CD1c-positive myeloid dendritic cell (primary cell): ENCODE results near the gene FAM222A.

Experiments
- DNase-seq: peaks from one replicate; pipeline ENCODE4 v3.0.0-alpha.2; 2016; ENCODE audit errors: extremely low spot score

The FAM222A gene

DNA sequence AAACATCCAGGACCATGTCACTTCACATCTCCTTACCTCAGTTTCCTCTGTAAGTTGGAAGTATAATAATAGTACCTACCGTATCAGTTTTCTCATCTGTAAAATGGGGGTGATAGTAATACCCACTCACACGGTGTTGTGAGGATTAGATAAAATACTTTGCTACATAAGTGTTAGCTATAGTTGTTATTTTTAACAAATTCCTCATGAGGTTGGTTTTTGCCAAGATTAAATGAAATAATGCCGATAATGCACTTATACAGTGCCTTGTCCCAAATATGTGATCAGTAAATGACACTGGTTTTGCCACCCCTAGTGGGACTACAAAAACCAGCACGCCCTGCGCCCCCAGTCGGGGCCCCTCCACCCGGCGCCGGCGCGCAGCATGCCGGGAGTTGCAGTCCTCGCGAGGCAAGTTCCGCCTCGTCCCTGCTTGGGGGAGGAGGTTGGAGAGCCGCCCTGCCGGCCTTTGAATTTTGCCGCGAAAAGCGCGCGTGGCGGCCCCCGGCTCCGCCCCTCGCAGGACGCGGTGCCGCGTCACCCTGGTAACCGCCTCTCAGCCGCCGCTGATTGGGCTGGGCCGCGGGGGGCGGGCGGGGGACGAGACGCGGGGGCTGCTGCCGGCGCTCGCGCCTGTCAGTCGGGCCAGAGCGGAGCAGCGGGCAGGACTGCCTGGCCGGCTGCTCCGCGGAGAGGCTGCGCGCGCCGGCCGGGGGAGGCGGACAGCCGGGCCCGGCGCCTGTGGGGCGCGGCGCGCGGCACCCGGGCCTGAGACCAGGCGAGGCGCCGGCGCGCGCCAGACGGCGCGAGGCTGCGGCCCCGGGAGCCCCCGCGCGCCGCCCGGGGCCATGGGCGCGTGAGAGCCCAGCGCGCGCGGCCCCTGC lies at the start of gene FAM222A:
FAM222A (plus strand) TSS at position 639 of the 884 bp plus-strand sequence. CDS start 30,322 bp downstream, outside the sequence.
- DNase-seq, result peak; percentile 99

DNA sequence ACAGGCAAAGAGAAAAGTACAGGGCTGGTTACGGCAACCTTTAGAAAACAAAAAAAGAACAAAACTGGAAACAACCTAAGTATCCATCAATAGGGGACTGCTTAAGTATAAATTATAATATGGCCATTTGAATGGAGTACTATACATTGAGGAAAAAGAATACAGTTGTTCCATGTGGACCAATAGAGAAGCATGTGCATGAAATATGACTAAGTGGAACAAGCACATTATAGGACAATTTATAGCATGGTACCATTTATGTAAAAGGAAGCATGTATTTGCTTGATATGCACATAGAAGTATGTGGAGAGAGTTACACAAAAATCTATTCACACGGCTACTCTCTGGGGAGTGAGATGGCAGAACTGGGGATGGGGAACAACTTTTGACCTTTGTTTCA lies 49.2 kb upstream of the FAM222A start:
- no peak for DNase-seq

DNA sequence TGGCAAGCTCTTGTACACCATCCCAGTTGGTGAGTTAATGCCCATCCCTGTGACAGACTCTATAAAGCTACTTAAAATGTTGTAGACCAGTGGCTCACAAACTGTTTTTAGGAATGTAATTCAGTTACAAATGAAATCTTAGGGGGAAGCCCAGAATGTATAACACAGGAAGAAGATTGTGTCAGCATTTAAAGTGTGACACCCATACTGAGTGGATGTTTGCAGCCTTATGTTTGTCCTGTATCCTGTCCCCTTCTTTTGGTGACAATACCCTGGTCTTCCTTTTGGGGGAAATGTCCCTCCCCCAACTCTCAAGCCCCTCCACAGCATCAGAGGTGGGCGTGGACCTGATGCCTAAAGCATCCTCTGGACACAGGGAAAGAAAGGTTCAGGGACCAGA lies 47.6 kb upstream of the FAM222A start:
- DNase-seq, result no peak

DNA sequence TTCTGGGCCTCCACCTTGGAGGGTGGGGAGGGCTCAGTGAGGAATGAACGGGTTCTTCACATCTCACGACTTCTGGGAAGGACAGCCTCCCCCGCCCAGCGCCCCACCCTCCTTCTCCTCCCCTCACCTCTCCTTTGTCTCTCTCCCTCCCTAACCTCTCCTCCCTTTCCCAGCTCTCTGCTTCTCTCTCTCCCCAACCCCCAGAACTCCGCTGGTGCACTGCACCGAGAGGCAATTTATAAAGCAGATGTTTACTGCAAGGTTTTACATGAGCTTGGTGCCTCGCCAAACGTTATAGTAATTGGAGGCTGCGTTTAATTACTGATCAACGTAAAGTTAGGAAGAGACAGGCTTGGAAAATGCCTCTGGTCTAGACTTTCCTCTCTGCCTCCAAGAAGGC lies 42.9 kb upstream of the FAM222A start:
- DNase-seq, result no peak

DNA sequence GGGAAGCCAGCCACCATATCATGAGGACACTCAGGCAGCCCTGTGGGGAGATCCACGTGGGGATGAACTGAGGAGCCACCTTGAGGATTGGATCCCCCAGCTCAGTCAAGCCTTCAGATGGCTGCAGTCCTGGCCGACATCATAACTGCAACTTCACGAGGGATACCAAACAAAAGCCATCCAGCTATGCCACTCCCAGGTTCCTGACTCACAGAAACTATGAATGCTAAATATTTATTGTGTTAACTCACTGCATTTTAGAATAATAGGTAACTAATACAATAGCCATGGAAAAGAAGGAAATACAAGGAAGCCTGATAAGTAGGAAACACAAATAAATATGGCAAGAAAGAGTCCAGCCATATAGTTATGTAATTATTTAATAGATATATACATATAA lies 42.1 kb upstream of the FAM222A start:
- DNase-seq, result no peak

DNA sequence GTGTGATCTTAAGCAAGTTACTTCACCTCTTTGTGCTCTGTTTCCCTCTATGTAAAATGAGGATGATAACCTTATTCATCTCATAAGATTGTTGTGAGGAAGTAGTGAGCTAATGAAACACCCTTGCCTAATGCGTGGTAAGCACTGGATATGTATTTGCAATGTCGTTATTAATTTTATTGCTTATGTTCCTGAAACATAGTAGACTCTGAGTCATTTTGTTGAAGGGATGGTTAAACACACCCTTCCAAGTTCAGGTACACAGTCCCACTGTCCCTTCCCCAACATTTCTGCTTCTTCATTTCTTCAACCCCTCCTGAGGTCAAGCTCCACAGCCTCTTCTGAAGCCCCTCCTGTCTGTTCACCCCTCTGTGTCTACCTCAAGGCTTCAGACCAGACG lies 40.2 kb upstream of the FAM222A start:
- no peak for DNase-seq

DNA sequence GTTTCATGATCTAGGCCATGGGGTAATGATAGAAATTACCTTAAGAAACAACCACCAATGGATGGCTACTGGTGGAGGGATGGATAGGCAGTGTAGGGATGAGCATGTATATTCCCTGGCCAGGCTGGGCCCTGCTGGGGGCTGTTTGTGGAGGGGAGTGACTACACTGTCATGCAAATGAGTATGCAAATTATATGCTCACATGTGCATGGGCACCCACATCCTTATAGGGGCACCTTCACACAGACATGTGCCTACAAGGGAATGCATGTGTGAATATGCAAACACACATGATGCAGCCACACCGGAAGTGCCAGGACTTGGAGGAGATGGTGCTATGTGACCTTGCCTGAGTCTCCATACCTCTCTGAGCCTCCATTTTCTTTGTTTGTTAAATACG lies 39.7 kb upstream of the FAM222A start:
- no peak for DNase-seq

DNA sequence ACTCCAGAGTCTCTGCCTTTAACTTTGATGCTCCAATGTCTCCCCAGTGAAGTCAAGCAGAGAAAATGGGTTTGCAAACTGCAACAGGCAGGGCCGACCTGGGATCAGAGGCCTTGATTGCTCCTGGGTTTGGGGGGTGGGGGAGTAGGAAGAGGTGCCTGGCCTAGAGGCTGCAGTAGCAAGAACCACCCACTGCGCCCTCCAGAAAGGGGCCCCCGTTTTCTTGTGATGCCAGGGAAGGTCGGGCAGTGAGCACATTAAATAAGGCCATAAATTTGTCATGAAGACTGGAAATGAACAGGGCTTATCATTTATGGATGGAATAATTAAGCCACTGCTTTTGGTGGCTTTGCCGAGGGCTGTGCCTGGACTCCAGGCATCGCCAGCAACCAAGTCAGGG lies 38.2 kb upstream of the FAM222A start:
- no peak for DNase-seq

DNA sequence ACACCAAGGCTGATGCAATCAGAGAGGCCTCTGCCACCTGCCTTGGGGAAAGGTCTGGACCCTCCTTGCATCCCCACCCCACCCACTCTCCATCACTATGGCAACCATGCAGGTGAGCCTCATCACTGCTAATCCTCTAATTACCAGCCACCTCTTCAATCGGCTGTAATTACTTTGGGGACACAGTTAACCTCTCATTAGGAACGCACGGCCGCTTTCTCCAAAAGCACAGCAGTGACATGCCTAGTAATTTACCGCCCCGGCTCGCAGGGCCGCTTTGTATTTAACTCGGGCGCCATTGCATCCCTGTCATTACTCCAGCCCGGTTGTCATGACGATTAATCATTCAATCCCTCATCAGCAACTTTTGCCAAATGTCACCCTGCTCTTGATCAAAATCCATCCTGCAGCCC lies 36.3 kb upstream of the FAM222A start:
- DNase-seq, result no peak

DNA sequence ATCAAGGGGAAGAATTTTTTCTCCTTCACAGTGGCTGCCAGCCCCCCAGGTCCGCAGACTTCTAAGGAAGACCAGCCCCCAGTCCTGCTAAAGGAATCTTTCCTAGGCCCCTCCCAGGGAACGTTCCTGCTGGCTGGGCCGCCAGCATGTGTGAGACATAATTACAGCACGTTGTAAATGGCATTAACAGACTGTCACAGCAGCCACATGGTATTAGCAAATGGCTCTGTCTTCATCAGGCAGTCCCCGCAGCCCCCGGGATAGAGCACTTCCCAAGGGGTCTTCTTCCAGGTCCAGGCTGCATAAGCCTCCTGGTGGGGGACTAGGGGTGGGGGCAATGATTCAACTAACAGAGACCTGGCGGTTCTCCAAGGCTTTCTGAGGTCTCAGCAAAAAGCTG lies 34.9 kb upstream of the FAM222A start:
- DNase-seq, result no peak

DNA sequence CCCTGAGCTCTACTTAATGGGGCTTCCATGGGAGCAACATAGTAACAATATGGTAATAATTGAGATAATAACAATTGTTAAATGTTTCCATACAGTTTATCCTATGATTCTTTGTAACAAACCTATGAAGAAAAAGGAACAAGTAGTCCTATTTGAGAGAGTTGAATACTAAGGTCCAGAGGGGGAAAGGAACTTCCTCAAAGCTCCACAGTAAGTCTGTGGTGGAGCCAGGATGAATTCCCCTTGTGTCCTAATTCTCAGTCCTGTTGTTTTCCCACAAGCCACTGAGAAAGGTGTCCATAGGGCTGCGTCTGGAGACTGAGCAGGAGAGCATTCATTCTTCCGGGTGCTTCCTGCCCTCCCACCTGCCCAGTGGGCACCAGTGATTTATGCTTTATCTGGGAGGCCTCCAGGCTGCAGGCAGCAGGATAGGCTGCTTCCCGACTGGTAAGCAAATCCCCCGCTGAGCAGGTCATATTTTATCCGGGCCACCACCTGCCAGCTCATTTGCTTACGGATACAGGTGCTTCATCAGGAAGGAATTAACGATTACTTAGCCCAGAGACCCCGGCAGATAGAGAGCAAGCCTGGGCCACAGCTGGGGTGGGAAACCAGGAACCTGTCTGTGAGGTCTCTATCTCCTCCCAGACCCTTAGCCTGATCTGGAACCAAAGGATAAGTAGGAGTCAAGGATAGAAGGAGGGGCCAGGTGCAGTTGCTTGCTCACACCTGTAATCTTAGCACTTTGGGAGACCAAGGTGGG lies 33.9 kb upstream of the FAM222A start:
- peak; percentile 52 for DNase-seq

DNA sequence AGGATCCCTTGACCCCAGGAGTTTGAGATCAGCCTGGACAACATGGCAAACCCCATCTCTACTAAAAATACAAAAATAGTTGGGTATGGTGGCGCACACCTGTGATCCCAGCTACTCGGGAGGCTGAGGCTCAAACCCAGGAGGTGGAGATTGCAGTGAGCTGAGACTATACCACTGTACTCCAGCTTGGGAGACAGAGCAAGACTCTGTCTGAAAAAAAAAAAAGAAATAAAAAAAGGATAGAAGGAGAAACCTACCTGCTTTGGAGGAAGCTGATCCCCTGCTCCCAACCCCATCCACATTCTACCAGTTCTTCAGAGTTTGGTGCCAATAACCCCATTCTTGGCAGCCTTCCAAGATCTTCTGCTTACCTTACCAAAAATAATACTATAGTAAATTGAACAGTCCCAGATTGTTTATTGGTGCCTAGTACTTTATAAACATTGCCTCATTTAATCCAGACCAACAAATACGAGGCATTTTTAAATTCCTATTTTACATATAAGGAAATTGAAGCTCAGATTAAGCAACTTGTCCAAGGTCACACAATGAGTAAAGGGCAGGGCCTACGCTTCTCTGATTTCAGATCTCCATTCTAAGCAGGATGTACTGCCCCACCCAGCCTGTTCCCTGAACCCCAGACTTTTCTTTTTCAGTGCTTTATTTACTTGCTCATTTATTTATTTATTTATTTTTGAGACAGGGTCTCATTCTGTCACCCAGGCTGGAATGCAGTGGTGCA lies 33.2 kb upstream of the FAM222A start:
- peak; percentile 73 for DNase-seq

DNA sequence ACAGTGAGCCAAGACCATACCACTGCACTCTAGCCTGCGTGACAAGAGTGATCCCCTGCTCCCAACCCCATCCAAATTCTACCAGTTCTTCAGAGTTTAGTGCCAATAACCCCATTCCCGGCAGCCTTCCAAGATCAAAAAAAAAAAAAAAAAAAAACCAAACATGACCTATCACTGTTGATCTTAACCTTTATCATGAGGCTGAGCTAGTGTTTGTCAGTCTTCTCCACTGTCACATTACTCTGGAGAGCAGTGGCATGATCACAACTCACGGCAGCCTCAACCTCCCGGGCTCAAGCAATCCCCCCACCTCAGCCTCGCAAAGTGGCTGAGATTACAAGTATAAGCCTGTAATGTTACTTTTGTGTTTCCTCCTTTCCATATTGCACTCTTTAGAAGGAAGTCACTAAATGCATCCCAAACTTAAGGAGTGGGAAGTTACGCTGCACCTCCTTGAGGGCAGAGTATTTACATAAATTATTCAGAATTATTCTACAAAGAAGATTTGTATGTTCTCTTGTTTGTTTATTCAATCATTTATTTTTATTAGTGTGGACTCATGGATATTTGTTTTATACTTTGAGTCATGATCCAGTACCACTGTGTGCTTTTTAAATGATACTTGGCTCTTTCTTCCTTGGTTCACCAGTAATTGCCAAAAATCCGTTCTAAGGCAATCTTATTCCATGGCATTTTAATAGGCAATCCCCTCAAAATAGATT lies 31.5 kb upstream of the FAM222A start:
- peak; percentile 30 for DNase-seq

DNA sequence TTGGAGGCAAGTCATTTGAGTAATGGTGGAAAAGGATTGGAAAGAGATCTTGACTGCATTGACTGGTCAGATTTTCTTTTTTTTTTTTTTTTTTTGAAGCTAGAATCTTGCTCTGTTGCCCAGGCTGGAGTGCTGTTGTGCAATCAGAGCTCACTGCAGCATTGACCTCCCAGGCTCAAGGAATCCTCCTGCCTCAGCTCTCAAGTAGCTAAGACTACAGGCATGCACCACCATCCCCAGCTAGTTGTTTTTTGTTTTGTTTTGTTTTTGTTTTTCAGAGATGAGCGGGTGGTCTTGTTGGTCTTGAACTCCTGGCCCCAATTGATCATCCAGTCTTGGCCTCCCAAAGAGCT lies 30.9 kb upstream of the FAM222A start:
- no peak for DNase-seq

DNA sequence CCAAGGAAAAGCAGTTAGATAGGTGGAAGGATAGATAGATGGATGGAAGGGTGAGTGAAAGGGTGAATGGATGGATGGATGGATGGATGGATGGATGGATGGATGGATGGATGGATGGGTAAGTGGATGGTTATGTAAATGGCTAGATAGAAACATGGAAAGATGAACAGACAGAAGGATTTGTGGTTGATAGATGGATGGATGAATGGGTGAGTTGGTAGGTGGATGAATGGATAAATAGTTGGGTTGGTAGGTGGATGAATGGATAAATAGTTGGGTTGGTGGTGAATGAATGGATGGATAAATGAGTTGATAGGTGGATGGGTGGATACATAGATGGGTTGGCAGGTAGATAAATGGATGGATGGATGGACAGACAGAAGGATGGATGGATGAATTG lies 30.3 kb upstream of the FAM222A start:
- DNase-seq, result no peak

DNA sequence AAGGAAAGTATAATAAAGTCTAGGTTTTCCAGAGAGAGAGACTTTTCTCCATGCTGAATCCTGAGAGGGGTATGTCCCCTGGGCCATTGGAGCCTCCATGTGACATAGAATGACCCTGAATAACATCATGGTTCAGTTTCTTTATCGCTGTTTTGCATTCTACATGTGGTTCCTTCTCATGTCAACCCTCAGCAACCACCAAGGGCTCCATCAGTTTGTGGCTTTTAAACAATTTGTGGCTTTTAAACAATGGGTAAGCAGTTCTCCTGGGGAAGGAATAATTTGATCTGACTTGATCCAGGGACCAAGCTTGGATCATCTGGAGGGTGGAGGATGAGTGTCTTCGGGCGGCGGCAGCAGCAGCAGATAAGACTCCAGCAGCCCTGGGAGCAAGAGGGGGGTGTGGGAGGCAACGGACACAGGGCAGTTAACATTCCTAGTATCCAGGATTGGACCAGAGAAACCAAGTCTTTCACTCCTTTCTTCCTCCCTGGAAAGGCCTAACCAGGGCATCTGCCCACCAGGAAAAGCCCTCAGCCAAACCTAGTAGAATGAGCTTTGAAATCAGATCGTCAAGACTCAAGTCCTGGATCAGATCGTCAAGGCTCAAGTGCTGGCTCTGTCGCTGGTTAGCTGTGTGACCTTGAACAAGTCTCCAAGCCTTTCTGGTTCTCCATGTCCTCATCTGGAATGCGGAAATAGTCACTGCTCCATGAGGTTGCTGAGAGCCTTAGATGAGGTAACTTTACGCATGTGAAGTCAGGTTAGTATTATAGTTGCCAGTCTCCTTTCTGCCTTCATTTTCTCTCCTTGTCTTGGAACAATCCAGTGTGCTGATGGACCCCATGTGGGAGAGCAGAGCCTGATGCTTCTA lies 27.8 kb upstream of the FAM222A start:
- no peak for DNase-seq

DNA sequence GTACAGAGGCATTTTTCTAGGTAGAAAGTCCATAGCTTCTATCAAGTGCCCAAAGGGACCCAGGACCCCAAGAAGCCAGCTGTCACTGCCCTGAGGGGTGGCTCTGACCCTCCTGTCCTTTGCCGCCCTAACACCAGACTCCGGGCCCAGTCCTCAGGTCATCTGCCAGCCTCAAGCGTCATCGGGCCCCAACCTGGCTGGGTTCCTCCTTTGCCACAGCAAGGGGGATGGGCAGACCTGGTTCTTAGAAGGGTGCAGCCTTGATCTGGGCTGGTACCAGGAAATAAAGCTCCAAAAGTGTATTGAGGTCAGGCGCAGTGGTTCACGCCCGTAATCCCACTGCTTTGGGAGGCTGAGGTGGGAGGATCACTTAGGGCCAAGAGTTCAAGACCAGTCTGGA lies 27.1 kb upstream of the FAM222A start:
- DNase-seq, result no peak

DNA sequence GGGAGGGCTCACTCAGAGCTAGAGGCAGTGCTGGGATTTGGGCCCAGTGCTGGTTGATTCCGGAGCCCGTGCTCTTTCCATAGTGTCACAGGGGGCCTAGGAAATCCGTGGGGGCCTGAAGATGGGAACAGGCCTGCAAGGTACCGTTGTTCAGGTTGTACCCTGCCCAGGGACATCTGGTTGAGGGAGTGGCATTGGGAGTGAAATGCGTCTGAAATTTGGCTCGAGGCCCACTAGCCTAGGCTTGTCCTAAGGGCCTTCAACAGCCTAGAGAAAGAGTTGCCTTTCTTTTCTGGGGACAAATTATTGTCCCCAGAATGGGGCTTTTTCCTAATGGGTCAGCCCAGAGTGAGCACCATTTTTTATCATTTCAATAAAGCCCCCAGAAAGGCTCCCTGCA lies 26.4 kb upstream of the FAM222A start:
- DNase-seq, result no peak

DNA sequence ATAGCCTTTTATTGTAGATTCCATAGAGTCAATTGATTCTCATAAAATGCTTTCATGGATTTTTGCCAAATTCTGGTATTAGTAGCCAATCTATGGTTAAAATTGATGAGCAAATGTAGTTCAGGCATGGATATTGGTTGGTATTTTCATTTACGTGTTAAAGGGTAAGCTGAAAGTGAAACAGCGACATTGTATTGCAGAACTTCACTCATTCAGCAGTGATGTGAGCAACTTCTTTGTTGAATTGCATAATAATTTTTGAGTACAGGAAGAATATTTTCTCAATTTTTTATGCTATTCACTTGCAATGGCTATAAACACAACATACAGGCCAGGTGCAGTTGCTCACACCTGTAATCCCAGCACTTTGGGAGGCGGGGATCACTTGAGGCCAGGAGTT lies 24.2 kb upstream of the FAM222A start:
- DNase-seq, result peak; percentile 32

DNA sequence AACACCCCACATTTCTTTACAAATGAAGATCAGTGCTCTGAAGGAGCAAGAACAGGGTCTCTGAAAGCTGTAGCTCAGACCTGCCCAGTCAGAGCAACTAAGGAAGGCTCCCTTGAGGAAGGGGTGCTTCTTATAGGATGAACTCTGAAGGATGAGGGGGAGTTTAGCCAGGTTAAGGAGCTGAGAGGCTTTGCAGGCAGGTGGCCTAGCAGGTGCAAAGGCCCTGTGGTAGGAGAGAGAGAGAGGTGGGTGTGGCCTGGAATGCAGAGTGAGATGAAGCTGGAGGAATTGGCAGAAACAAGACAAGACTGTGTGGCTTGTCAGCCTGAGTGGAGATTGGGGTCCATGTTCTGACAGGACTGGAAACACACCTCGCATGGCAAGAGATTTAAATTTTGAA lies 20.5 kb upstream of the FAM222A start:
- DNase-seq, result no peak
